ENCODE data around the gene PHACTR1.

The PHACTR1 gene

DNA sequence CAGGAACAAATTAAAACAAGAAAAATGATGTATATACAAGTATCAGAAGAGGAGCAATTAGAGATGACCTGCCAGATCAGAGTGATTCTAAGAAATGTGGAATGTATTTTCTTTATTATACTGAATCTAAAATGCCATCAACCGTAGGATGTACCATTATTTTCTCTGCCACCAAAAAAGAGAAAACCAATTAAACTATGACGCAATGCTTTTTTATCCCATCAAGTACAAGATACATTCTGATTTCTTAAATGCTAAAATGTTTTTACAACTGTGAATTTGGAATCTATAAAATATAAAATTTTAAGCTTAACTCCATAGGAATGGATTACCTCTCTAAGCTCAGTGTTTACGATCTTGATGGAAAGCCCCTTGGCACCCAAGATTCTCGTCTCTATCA is 85.9 kb downstream of the PHACTR1 start:
- no peak for DNase-seq (ENCODE audit: low spot score)

DNA sequence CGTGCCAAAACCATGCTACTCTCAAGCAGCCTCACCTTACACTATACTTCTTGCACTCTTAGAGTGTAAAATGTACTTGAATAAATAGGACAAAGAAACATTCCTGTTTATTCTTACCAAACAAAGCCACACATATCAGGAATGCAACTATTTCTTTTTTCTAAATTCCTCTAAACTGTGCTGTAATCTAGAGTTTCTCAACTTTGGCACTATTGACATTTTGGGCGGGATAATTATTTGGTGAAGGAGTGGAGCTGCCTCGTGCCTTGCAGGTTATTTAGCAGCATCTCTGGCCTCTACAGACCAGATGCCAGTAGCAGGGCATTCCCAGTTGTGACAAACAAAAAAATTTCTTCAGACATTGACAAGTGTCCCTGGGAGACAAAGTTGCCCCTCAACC is 86.9 kb downstream of the PHACTR1 start:
- no peak for DNase-seq (ENCODE audit: low spot score)

DNA sequence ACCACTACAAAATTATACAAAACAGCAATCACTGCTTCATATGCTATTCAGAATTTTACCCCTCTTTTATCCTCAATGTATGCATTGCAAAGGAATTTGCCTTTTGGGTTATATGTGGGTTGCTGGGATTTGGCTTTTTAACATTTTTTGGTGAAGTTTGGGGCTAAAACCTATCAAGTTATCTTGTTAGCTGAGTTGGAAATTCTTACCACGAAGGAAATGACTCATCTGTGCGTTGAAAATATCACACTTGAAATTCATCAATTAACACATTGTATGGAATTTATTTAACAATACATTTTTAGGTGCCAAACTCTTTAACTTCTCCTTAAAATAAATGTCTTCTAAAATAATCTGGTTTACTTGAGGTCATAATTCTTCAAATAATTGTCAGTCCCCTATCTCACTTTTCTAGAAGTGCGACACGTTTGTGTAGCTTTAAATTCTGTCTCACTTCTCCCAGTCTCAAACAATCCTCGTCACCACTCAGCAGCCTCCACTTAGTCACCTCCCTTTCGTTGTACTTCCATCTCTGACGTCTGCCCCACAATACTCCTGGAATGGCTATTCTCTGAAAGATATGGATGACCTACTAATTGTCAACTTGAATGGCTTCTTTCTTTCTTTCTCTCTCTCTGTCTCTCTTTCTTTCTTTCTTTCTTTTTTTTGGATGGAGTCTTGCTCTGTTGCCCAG is 88.5 kb downstream of the PHACTR1 start:
- DNase-seq (ENCODE audit: low spot score), result no peak

DNA sequence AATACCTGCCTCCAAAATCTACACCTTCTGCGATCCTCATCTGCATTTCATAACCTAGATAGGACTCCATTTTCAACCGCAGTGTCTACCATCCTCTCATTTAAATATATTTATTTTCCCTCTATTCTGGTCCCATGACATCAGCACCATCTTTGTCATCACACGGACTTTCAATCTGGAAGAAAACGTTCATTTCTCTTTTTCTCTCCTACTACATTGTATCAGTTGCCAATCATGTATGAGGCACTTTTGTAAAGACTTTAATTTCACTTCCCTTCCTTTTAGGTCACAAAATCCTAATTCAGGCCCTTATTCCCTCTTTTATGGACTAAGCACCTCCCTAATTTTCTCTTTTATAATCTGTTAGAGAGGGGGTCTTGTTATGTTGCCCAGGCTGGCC is 89.6 kb downstream of the PHACTR1 start:
- no peak for DNase-seq (ENCODE audit: low spot score)

DNA sequence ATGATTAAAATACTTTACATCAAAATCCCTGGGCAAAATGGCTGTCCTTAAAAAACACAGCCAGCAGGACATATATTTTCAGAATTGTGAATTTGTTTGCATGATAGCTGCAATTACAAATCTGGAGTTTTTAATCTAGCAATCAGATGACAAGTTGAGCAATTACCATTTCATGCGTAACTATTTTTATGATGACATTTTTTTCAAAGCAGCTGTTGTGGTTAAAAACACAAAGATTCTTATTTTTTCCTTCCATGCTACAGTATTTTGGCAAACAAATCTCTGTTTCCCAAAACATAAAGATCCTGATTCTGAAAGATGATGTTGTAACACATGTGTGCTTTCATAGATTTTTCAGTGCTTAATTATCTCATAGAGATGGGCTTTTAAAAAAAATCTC is 90.2 kb downstream of the PHACTR1 start:
- no peak for DNase-seq (ENCODE audit: low spot score)

DNA sequence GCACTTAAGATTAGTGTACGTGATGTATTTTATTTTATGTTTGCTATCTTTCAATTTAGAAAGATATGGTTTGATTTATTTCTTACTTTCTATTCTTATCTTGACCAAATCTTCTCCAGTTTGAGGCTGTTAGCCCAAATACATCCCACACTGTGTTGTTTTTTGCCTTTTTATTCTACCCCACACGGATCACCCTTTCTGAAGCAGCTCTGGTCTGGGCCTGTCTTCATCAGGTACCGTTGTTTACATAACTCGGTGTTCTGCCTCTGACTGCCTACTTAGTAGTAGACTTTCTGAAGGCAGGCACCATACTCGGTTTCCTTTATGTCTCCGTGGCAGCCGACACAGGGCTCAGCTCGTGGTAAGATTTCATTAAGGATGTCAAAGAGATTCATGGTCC is 95.0 kb downstream of the PHACTR1 start:
- no peak for DNase-seq (ENCODE audit: low spot score)

DNA sequence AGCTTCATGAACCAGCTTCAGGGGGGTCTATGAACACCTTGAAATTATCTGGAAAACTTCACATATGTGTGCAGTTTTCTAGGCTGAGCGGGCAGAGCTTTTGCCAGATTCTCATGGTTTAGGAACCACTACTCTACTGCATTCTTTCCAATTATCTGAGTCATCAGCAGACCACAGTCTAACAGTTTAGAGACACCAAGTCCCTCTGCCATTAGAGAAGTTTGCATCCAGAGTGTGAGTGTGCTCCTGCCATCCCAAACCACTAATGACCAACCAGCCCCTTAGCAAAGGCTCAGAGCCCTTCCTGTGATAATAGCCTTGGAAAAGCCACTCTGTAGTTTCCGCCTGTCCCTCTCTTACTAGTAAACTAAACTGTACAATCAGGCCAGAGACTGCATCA is 96.8 kb downstream of the PHACTR1 start:
- no peak for DNase-seq (ENCODE audit: low spot score)

DNA sequence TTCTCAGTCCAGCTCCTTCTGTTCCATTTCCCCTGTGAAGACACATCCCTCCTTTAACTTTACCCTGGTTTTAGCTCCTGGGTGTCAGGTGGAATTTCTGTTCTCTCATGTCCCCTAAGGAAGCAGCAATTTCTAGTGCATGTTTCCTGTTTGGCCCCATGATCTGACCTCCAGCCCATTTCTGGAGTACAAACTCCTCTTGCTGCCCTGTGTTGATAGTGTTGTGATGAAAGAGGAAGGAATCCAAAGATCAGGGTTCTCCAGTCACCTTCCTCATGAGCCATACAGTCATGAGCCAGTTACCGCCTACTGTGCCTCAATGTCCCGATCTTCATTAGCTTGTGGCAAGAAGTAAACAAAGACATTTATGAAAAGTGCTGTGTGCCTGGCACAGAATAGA is 97.4 kb downstream of the PHACTR1 start:
- no peak for DNase-seq (ENCODE audit: low spot score)

DNA sequence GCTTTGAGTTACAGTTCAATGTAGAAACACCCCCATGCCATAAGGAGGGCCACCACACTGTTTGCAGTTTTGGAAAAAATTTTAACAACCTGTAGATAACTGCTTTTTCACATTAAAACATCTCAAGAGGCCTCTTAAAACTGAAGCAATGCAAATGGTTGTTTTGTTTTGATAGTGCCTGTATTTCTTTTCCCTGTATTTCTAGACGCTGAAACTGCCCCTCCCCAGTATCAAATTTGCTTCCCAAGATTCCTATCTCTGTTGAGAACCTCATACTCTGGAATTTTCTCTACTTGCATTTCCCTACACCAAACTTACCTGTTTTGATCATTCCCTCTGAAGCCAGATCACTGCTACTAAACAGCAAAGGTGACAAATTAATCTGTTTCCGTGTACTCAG is 98.5 kb downstream of the PHACTR1 start:
- no peak for DNase-seq (ENCODE audit: low spot score)

DNA sequence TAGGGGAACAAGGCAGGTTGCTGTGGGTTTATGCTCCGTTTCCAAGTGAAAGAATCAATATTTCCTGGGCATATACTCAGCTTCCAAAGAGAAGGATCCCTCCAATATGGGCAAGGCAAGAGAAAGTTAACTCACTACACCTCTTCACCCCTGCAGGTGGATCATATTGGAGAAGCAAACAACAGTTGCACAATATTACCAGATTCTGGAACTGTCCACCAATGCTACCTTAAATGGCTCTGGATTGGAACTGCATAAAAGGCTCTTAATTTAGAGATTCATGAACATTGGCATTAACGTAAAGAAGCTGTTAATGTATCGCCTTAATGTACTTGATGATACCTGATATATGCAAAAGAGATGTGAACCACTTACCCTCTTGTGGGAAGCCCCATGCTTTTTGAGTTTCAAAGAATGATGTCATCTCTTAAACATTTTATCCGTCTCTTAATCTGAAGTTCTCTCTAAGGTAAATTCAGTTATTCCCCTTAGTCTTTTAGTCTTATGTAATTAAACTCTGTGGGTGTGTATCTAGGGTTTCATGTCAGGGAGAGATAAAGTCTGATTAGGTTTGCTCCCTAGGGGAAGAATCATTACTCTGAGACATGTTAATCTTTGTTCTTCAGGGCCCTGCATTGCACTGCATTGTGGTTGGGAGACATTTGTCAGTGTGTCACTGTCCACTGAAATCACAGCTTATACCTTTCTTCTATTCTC is 99.5 kb downstream of the PHACTR1 start:
- DNase-seq (ENCODE audit: low spot score), result peak; percentile 90

DNA sequence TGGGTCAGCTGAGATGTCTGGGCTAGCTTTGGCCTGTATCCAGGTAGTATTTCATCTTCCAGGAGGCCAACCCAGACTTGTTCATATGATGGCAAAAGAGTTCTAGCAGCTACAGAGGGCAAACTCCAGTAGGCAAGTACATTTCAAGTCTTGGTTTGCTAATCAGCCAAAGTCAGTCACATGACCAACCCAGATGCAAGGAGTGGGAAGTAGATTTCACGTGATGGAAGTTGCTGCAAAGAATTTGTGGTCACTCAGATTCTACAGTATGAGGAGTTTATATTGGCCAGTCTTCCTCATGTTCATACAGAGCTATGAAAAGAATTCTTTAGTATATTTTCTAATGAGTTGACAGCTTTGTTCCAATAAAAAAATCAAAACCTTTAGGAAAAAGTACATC is 101.8 kb downstream of the PHACTR1 start:
- no peak for DNase-seq (ENCODE audit: low spot score)

DNA sequence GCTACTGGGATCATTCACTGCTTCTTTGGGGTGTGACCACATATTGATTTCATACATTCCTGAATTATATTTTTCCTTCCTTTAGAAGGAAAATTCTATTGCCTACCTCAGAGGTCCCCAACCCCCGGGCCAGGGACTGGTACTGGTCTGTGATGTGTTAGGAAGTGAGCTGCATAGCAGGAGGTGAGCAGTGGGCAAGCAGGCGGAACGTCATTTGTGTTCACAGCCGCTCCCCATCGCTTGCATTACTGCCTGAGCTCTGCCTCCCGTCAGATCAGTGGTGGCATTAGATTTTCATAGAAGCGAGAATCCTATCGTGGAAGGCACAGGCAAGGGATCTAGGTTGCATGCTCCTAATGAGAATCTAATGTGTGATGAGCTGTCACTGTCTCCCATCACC is 107.3 kb downstream of the PHACTR1 start:
- no peak for DNase-seq (ENCODE audit: low spot score)

DNA sequence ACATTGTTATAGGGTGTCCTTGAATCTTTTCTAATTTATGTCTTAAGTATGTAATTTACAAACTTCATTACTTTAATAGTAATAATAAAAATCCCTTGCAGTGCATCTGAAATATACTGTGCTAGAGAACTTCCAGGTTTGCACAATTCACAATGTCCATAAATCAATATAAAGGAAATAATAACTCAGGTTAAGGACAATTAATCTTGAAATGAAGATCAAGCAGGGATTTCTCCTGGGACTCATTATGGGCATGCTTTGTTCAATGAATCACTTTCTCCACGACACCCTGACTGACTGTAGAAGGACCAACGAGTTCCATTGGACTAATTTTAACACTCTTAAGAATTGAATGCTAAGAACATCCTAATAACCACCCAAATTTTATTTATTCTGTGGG is 110.0 kb downstream of the PHACTR1 start:
- DNase-seq (ENCODE audit: low spot score), result no peak

DNA sequence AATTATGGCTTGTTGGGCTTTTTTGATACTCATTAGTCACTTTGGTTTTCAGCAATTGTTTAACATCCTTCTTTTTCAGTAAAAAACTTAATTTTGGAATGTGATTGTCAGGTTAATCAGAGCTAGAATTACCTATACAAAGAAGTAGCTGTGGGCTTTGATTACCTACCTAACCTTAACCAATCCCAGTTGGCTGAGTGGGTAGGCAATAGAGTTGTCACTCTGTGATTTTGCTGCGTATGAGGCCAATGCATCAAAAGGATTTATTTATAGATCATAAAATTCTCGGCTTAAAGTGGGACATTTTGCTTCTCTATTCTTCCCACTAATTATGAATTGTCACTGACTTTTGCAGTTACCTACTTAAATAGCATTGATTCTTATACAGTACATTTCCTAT is 111.4 kb downstream of the PHACTR1 start:
- DNase-seq (ENCODE audit: low spot score), result no peak

DNA sequence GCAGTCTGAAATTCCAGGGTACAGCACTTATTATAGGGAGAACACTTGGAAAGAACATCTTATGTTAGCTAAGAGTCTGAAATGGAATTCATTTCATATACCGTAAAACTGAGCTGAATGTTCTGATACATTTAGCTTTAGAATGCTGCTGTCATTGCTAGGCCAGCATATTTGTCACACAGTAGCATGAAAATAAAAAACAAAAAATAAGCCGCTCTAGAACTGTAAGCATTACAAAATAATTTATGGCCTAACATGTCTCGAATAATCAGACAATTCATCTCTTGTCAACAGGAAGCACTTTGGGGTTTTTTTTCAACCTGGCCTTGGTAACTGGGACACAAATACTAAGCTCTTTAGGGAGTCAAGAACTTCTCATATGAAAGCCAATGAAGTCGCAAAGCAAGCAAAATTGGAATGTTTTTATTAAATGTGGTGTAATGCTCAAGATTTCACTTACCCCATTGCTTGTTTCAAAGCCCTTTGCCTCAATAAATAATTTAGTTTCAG is 115.7 kb downstream of the PHACTR1 start:
- no peak for DNase-seq (ENCODE audit: low spot score)

DNA sequence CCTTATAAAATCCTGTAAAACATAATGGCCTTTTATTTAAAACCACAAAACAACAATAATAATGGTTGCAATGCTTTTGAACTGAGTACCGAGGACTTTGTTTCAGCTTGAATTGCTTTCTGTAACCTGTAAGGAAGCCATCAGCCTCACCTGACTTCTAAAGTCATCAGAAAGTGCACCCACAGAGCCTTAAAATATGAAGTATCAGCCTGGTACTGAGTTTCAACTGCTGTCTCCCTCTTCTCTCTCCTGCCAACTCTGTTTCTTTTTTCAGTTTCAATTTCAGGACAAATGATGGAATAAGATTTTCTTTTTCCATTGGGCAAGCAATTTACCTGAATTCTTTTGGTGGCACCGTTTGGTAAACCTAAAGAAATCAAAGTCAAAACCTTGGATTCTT is 119.4 kb downstream of the PHACTR1 start:
- no peak for DNase-seq (ENCODE audit: low spot score)

DNA sequence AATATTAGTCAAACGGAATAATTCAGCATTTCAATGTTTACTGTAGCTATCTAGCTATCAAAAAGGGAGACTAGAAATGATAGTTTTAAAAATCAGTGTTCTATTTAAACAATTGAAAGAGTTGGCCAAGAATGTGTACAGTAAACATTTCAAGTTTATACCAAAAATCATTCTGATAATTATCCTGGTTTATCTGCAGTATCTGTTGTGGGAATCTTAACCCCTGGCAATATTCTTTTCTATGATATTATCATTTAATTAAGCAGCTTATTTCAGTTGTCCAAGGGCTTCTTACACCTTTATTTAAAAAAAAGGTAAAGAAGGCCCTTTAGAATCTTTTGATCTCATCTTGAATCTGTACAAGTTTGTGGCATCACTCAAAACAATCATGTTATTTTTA is 125.1 kb downstream of the PHACTR1 start:
- DNase-seq (ENCODE audit: low spot score), result no peak

DNA sequence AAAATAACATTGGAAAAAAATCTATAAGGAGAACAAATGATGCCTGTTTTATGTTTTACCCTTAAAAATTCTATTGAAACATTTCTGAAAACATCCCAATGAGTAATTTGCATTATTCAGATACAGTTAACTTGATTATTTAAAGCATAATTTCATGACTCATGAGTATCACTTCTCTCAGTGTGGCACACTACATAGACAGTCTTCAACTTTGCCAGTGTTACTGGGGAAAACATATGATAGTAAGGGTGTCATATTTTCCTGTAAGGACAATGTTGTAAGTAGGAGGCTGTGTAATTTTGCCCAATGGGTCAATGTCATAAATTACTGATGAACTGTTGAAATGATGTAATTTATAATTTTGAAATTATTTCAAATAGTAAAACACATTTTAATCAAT is 125.5 kb downstream of the PHACTR1 start:
- no peak for DNase-seq (ENCODE audit: low spot score)

DNA sequence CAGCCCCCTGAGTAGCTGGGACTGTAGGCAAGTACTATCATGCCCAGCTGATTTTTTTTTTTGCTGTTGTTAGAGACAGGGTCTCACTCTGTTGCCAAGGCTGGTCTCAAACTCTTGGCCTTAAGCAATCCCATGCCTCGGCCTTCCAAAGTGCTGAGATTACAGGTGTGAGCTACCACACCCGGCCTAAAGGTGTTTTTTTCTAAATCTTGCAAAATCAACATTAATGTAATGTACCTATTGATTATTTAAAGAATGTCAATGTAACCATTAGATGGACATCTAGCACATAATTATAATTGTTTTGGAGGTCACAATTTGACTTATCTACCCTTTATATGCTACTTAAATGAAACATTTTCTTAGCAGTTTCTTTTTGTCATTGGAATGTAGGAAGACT is 126.1 kb downstream of the PHACTR1 start:
- DNase-seq (ENCODE audit: low spot score), result no peak

DNA sequence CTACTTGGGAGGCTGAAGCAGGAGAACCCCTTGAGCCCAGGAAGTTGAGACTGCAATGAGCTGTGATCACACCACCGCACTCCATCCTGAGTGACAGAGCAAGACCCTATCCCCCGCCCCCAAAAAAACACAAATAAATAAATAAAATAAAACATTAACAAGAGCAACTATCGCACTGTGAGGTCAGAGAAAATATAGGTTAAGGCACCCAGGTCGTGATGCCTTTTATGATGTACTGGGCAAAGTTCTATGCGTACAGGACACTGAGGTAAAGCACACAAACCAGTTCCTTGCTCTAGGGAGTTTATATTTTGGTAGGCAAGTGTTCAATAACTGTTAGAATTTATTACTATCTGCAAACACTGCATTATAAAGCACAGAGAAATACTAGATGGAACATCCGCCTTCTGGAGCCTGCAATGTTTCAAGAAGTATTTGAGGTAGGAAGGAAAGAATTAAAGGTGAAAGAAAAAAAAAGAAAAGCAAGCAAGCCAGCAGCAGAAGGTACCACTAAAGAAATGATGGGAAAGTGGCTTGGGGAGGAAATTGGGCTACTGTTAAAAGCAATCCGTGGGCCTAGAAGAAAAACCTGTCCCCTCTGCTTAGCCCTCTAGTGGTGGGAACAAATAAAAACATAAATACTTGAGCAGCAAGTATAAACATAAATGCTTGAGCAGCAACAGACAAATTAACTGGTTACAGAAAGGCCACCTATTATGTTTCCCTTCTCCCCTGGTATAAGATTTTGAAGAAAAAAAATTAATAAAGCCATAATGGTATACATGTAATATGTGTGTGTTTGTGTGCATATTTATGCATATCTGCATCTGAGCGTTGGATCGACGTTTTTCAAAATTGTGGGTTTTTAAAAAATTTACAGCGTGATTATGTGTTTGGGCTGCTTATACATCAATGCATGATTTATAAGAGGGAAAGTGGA is 128.0 kb downstream of the PHACTR1 start:
- DNase-seq (ENCODE audit: low spot score), result peak; percentile 46

DNA sequence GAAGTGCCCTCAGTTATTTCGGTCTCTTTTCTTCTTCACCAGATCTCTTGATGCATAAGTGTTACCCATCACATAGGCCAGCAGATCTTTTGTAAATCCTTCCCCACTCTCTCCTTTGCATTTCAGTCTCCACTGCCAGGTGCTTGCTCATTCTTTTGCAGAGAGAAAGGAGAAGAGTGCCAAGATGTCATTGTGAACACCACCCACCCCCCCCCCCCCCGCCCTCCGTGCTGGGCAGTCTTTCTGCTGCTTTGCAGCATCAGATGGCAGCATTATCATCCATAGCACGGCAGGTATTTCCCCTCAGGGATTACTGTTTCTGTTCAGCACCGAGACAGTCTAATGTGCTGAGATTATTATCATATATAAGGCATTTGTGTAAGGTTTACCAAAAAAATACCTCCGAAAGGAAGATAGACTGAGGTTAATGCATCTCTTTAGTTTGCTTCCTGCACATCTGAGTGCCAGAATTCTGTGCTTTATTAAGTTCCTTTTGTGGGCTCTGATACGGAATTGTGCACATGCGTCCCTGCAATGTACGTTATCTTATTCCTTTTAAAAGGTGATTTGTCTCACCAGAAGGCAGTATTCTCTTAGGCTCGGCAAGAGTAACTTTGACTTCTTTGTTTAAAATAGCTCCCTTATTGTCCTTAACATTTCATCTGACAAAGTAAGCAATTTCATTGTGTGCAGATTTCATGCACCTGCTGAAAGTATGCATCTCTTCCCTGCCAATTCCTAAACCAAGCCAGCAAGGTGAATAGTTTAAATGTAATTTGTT is 128.8 kb downstream of the PHACTR1 start:
- no peak for DNase-seq (ENCODE audit: low spot score)

Data from SK-N-DZ (cell line).